Brain microvascular endothelial cell (primary cell): ENCODE results near the gene GPBAR1.

Experiments used
- DNase-seq: peaks from one replicate; pipeline ENCODE4 v3.0.0-alpha.2; 2020
- H3K27ac ChIP-seq: fragments of 250-450 bp; sonication (Bioruptor Pico); 2 replicates; pipeline ENCODE4 v1.5.1; 2020; ENCODE audit warnings: mild to moderate bottlenecking, moderate library complexity
- H3K27me3 ChIP-seq: fragments of 250-450 bp; sonication (Bioruptor Pico); replicated peaks from 2 replicates; pipeline ENCODE4 v1.5.1; 2020; ENCODE audit warnings: mild to moderate bottlenecking
- H3K36me3 ChIP-seq: fragments of 250-450 bp; sonication (Bioruptor Pico); replicated peaks from 2 replicates; pipeline ENCODE4 v1.5.1; 2020; ENCODE audit warnings: mild to moderate bottlenecking
- H3K4me3 ChIP-seq: 2 replicates; pipeline ENCODE4 v1.5.1; 2011; ENCODE audit warnings: low read depth, mild to moderate bottlenecking, control low read depth, low read length, moderate library complexity
- in situ Hi-C: cut with HindIII; loops from 2 replicates; pipeline ENCODE4 v1.10.0; 2017; ENCODE audit warnings: low sequenced_read_pairs, low pct_ligation_motif_present
- TF ChIP-seq, protein P1 (sequence below): IDR thresholded peaks from 2 replicates; pipeline ENCODE4 v1.5.1; 2011; ENCODE audit warnings: low read depth, mild to moderate bottlenecking, moderate library complexity, low read length, control low read depth, inconsistent platforms; ENCODE audit errors: missing control alignments

The GPBAR1 gene

GRCh38 chr2:218262237-218262600 lies 1.4 kb downstream of the GPBAR1 start:
- Histone ChIP-seq H3K27ac (no peak overlapping the region), H3K4me3 (no peak overlapping the region), H3K36me3 (peaks cover 27% of the 10 kb centered on the region), H3K27me3 (no peaks in the 10 kb centered on the region)
- in situ Hi-C loops: no loop called here
- DNase-seq: no peak
- TF ChIP-seq, protein P1, sequence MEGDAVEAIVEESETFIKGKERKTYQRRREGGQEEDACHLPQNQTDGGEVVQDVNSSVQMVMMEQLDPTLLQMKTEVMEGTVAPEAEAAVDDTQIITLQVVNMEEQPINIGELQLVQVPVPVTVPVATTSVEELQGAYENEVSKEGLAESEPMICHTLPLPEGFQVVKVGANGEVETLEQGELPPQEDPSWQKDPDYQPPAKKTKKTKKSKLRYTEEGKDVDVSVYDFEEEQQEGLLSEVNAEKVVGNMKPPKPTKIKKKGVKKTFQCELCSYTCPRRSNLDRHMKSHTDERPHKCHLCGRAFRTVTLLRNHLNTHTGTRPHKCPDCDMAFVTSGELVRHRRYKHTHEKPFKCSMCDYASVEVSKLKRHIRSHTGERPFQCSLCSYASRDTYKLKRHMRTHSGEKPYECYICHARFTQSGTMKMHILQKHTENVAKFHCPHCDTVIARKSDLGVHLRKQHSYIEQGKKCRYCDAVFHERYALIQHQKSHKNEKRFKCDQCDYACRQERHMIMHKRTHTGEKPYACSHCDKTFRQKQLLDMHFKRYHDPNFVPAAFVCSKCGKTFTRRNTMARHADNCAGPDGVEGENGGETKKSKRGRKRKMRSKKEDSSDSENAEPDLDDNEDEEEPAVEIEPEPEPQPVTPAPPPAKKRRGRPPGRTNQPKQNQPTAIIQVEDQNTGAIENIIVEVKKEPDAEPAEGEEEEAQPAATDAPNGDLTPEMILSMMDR: no peak

- no peak overlapping the region for H3K27ac ChIP-seq
- in situ Hi-C loops: no loop called here
- no peak overlapping the region for H3K4me3 ChIP-seq
- H3K36me3 ChIP-seq: peaks cover 31% of the 10 kb centered on the region
- no peak for DNase-seq
- TF ChIP-seq, protein P1: no peak
- H3K27me3 ChIP-seq: no peaks in the 10 kb centered on the region
Observed at GRCh38 chr2:218262631-218263586, 2.1 kb downstream of the GPBAR1 start.

GRCh38 chr2:218263817-218264641 lies 3.2 kb downstream of the GPBAR1 start:
- Histone ChIP-seq H3K27me3 (no peaks in the 10 kb centered on the region), H3K4me3 (no peak overlapping the region), H3K27ac (no peak overlapping the region), H3K36me3 (peaks cover 31% of the 10 kb centered on the region)
- TF ChIP-seq, protein P1: peak; percentile 35
- in situ Hi-C loops: no loop called here
- no peak for DNase-seq

DNA sequence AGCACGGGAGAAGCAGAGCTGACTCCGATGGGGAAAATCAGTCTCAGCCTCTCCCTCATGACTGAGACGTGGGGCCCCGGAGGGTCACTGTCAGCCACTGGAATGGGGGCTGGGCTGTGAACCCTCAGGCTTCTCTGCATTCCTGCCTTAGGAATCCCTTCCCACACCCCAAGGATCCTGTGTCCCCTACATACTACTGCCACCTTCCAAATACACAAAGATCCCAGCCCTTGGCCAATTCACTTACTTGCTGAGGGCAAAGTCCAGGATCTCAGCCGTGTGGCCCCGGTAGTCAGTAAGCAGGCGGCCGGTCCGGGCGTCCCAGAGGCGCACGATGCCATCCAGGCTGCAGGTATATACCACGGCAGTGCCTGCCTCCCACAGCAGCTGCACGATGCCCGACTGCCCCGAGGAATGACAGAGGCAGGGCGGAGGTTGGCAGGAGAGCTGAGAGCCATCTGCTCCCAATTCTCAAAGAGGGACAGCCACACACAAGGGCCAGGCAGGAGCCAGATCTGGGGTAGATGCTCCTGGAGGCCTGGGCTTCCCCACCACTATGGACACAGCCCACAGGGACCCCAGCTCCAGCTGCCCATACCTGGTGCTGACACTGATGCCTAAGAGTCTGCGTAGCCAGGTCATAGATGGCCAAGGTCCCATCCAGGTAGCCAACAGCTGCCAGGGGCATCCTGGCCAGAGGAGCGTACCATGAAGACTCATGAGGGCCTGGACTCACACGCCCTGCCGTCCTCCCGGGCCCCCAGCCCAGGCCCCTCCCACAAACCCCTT lies 4.2 kb downstream of the GPBAR1 start:
- in situ Hi-C loops: no loop called here
- Histone ChIP-seq H3K4me3 (no peak overlapping the region), H3K27ac (no peak overlapping the region), H3K36me3 (peaks cover 31% of the 10 kb centered on the region), H3K27me3 (no peaks in the 10 kb centered on the region)
- no peak for DNase-seq
- TF ChIP-seq, protein P1: no peak

- H3K27ac ChIP-seq: no peak overlapping the region
- no peaks in the 10 kb centered on the region for H3K27me3 ChIP-seq
- in situ Hi-C loops: no loop called here
- TF ChIP-seq, protein P1: no peak
- no peak overlapping the region for H3K4me3 ChIP-seq
- peaks cover 31% of the 10 kb centered on the region for H3K36me3 ChIP-seq
- no peak for DNase-seq
Observed at GRCh38 chr2:218265626-218266025, 4.8 kb downstream of the GPBAR1 start.
